Cardiac fibroblast (primary cell): ENCODE data around the gene PRSS56.
A peak's percentile ranks its signal among the peaks of the same experiment; 100 is the strongest.

Source experiments
- DNase-seq, 2 donors: peaks; one replicate each; pipeline versions ENCODE4 v3.0.0 to v3.0.0-alpha.2; 2010; ENCODE audit warnings: low read depth in 2 of 2
- H3K4me3 ChIP-seq, 2 donors: replicated peaks in 1 of 2; 1 replicate in 1 of 2; 2 replicates in 1 of 2; pipeline ENCODE4 v1.5.1; 2011; ENCODE audit warnings: low read depth in 2 of 2, low read length in 2 of 2, mild to moderate bottlenecking in 2 of 2, moderate library complexity in 1 of 2
- CTCF ChIP-seq: IDR thresholded peaks from one replicate; pipeline ENCODE4 v1.5.1; 2011; ENCODE audit warnings: low read depth, mild to moderate bottlenecking, low read length, inconsistent platforms

PRSS56 gene

GRCh38 chr2:232502911-232503808 is 17.0 kb upstream of the PRSS56 start:
- DNase-seq, result peak; percentile 16 to 47
- TF ChIP-seq CTCF, result no peak
- H3K4me3 ChIP-seq, result peak overlapping the region in 1 of 2 donors; percentile 8

GRCh38 chr2:232503809-232504323 is 16.3 kb upstream of the PRSS56 start:
- no peak for DNase-seq
- H3K4me3 ChIP-seq, result no peak overlapping the region
- TF ChIP-seq CTCF, result no peak

GRCh38 chr2:232504438-232504837 is 15.8 kb upstream of the PRSS56 start:
- DNase-seq, result no peak
- TF ChIP-seq CTCF, result no peak
- no peak overlapping the region for H3K4me3 ChIP-seq

GRCh38 chr2:232505856-232506255 is 14.3 kb upstream of the PRSS56 start:
- no peak for DNase-seq
- H3K4me3 ChIP-seq, result no peak overlapping the region
- no peak for TF ChIP-seq CTCF

GRCh38 chr2:232506709-232507108 is 13.5 kb upstream of the PRSS56 start:
- no peak for TF ChIP-seq CTCF
- DNase-seq, result no peak
- H3K4me3 ChIP-seq, result no peak overlapping the region

- DNase-seq, result no peak
- no peak overlapping the region for H3K4me3 ChIP-seq
- no peak for TF ChIP-seq CTCF
These were observed 11.9 kb upstream of the PRSS56 start for GRCh38 chr2:232508251-232508650.
